IPS-18a (cell line): ENCODE data around the gene IL21R.

Experiments used
- H3K27ac ChIP-seq: one replicate; pipeline ENCODE4 v1.5.1; 2013; ENCODE audit warnings: low read length
- H3K27me3 ChIP-seq: one replicate; pipeline ENCODE4 v1.6.1; 2013; ENCODE audit warnings: mild to moderate bottlenecking, low read length; ENCODE audit not compliant: control insufficient read depth, insufficient read depth
- H3K36me3 ChIP-seq: one replicate; pipeline ENCODE4 v1.6.1; 2013; ENCODE audit warnings: low read depth, low read length; ENCODE audit not compliant: control insufficient read depth
- H3K4me1 ChIP-seq: one replicate; pipeline ENCODE4 v1.6.1; 2013; ENCODE audit warnings: low read depth, low read length; ENCODE audit not compliant: control insufficient read depth
- H3K4me3 ChIP-seq: one replicate; pipeline ENCODE4 v1.5.1; 2013; ENCODE audit warnings: low read length
- H3K9ac ChIP-seq: one replicate; pipeline ENCODE4 v1.6.1; 2013; ENCODE audit warnings: mild to moderate bottlenecking, low read length, moderate library complexity
- H3K9me3 ChIP-seq: one replicate; pipeline ENCODE4 v1.6.1; 2013; ENCODE audit warnings: low read depth, low read length; ENCODE audit not compliant: control insufficient read depth

The IL21R gene

GRCh38 chr16:27491894-27492587, 90.1 kb downstream of the IL21R start:
- H3K9ac ChIP-seq, result no peak overlapping the region
- H3K36me3 ChIP-seq, result peaks cover 93% of the 10 kb centered on the region
- H3K4me3 ChIP-seq, result no peak overlapping the region
- H3K27me3 ChIP-seq, result no peaks in the 10 kb centered on the region
- H3K9me3 ChIP-seq, result no peaks in the 10 kb centered on the region
- no peak overlapping the region for H3K27ac ChIP-seq
- no peaks in the 10 kb centered on the region for H3K4me1 ChIP-seq

- no peak overlapping the region for H3K27ac ChIP-seq
- no peaks in the 10 kb centered on the region for H3K27me3 ChIP-seq
- H3K9ac ChIP-seq, result no peak overlapping the region
- H3K9me3 ChIP-seq, result no peaks in the 10 kb centered on the region
- H3K4me1 ChIP-seq, result no peaks in the 10 kb centered on the region
- H3K4me3 ChIP-seq, result no peak overlapping the region
- peaks cover 95% of the 10 kb centered on the region for H3K36me3 ChIP-seq
These were observed 90.6 kb downstream of the IL21R start for GRCh38 chr16:27492588-27492979.

GRCh38 chr16:27495191-27495590, 93.2 kb downstream of the IL21R start:
- H3K9ac ChIP-seq, result no peak overlapping the region
- H3K9me3 ChIP-seq, result no peaks in the 10 kb centered on the region
- no peak overlapping the region for H3K27ac ChIP-seq
- H3K27me3 ChIP-seq, result no peaks in the 10 kb centered on the region
- H3K4me3 ChIP-seq, result no peak overlapping the region
- H3K36me3 ChIP-seq, result peaks cover 95% of the 10 kb centered on the region
- H3K4me1 ChIP-seq, result no peaks in the 10 kb centered on the region

- H3K36me3 ChIP-seq, result peaks cover 95% of the 10 kb centered on the region
- H3K27ac ChIP-seq, result no peak overlapping the region
- no peak overlapping the region for H3K9ac ChIP-seq
- no peaks in the 10 kb centered on the region for H3K9me3 ChIP-seq
- no peaks in the 10 kb centered on the region for H3K27me3 ChIP-seq
- H3K4me3 ChIP-seq, result no peak overlapping the region
- H3K4me1 ChIP-seq, result no peaks in the 10 kb centered on the region
These were observed 96.3 kb downstream of the IL21R start for GRCh38 chr16:27498031-27498825.

GRCh38 chr16:27498916-27499658, 97.1 kb downstream of the IL21R start:
- no peaks in the 10 kb centered on the region for H3K4me1 ChIP-seq
- no peaks in the 10 kb centered on the region for H3K9me3 ChIP-seq
- H3K9ac ChIP-seq, result no peak overlapping the region
- no peak overlapping the region for H3K27ac ChIP-seq
- peaks cover 99% of the 10 kb centered on the region for H3K36me3 ChIP-seq
- H3K27me3 ChIP-seq, result no peaks in the 10 kb centered on the region
- no peak overlapping the region for H3K4me3 ChIP-seq

- no peaks in the 10 kb centered on the region for H3K9me3 ChIP-seq
- H3K9ac ChIP-seq, result no peak overlapping the region
- no peaks in the 10 kb centered on the region for H3K4me1 ChIP-seq
- no peak overlapping the region for H3K4me3 ChIP-seq
- no peaks in the 10 kb centered on the region for H3K27me3 ChIP-seq
- H3K36me3 ChIP-seq, result peaks cover 99% of the 10 kb centered on the region
- H3K27ac ChIP-seq, result no peak overlapping the region
These were observed 97.7 kb downstream of the IL21R start for GRCh38 chr16:27499659-27500055.

GRCh38 chr16:27500801-27501200, 98.8 kb downstream of the IL21R start:
- H3K9ac ChIP-seq, result no peak overlapping the region
- no peaks in the 10 kb centered on the region for H3K4me1 ChIP-seq
- peaks cover 98% of the 10 kb centered on the region for H3K36me3 ChIP-seq
- H3K27ac ChIP-seq, result no peak overlapping the region
- no peaks in the 10 kb centered on the region for H3K27me3 ChIP-seq
- no peaks in the 10 kb centered on the region for H3K9me3 ChIP-seq
- no peak overlapping the region for H3K4me3 ChIP-seq
